Erythroblast (primary cell): Measurements from ENCODE around the gene MAGI1.
"Not testable (repeated sequence)": the region's sequence is repeated elsewhere in the genome, so short reads cannot be mapped to it uniquely, and the experiment has no call there.

Experiments
- DNase-seq, 2 experiments: peaks; one replicate each; lab custom pipeline; 2025; lab: John Stamatoyannopoulos, UW
- GATA1 ChIP-seq: IDR thresholded peaks from 2 replicates; pipeline ENCODE4 v1.6.1; 2011; ENCODE audit warnings: low read depth, mild to moderate bottlenecking, control low read depth, low read length, moderate library complexity
- POLR2A ChIP-seq: IDR thresholded peaks from 2 replicates; pipeline ENCODE4 v1.6.1; 2011; ENCODE audit warnings: mild to moderate bottlenecking, low read length

The MAGI1 gene

DNA sequence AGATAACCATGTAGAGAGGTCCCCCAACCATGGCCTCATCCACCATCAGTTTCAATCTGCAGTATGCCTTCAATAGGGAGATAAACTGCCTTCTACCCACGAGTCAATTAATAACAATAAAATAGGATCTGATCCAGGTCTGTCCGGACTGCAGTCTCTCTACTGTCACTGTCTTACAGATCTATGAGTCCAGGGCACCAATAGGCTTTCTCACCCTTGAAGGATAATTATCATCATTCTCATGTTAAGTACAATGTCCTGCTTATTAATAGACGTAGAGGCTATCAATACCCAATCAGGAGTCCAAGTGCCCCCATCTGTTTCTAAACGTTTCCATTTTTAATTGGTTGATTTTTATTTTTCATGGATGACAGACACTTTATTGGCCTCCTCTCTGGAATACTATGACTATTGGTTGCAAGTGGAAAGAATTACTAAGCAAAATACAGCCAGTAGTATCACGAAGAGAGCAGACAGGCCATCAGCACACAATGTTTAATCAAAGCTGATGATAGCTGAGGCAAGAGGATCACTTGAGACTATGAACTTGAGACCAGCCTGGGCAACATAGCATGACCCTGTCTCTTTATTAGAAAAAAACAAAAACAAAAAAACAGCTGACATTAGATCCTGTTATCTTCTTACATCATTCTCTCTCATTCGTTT, 480.7 kb downstream of the MAGI1 start:
- TF ChIP-seq POLR2A = no peak
- TF ChIP-seq GATA1 = no peak
- no peak for DNase-seq

DNA sequence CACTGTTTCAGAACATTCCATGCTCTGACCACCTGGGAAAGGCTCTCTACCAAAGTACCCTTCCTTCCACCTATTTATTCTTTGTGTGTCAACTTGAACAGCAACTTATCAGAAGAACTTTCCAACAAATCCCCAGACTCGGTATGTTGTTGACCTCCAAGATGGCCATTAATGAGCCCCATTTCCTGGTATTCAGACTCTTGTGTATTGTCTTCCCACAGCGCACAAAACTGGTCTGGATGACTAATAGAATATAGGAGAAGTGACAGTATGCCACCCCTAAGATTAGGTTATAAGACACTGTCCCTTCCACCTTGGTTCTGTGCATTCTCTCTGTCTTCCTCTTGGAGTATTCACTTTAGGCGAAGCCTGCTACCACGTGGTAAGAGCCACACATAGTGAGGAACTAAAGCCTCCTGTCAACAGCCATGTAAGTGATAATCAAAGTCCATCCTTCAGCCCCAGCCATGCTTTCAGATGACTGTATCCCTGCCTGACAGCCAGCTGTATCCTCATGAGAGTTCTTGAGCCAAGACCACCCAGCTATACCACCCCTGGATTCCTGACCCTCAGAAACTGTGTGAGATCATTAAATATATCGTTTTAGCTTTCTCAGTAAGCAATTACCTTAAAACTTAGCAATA, 481.7 kb downstream of the MAGI1 start:
- TF ChIP-seq GATA1 (no peak), POLR2A (no peak)
- no peak for DNase-seq

DNA sequence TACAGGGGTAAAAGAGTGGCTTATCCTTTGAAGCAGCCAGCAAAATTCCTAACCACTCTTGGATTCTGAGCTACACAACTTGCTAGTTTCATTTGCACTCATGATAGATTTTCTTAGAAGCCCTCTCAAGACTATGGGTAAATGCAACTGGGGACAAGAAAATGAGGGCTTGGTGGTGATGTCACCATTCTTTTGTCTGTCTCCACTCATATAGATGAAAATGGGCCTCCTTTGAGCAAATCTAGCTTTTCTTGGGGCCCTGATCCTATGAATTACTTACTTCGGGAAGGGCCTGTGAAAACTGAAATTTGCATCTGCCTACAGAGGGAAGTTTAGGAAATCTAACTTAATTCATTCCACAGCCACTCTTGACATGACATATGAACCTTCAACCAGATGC, 486.3 kb downstream of the MAGI1 start:
- TF ChIP-seq POLR2A (no peak), GATA1 (no peak)
- no peak for DNase-seq

DNA sequence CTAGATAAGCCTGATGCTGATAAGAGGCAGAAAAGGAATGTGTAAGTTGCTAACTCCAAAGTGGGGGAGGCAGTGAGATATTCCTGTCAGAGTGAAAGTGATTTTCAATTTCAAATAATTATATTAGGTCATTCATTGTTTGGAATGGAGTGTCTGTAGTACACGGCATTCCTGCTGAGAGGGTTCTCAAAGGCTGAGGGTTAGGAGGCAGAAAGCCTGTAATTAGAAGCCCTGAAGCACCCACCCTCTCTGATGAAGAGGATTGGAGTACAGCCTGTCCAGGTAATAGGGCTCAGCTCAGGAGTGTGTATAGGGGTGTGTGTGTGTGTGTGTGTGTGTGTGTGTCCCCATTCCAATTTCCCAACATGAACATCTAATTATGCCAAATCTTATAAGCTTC, 486.8 kb downstream of the MAGI1 start:
- DNase-seq = no peak
- TF ChIP-seq GATA1 = no peak
- TF ChIP-seq POLR2A = no peak

DNA sequence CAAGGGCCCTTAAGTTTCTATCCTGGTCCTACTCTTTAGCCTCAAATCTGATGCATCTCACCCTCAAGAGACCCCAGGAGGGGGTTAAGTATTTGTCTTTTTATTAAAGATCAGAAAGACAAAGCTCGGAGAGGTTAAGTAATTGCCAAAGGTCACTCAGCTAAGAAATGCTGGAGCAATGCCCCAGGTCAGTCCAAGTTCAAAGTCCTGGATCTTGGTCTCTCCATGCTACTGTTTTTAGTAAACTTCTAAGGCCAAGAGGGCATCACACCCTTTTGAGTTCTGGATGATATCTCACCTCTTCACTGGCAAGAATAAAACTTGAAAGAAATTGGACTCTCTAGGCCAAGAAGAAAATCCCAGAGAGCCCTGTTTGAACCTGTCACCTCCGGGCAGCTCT, 488.6 kb downstream of the MAGI1 start:
- TF ChIP-seq GATA1 (no peak), POLR2A (no peak)
- DNase-seq = no peak

DNA sequence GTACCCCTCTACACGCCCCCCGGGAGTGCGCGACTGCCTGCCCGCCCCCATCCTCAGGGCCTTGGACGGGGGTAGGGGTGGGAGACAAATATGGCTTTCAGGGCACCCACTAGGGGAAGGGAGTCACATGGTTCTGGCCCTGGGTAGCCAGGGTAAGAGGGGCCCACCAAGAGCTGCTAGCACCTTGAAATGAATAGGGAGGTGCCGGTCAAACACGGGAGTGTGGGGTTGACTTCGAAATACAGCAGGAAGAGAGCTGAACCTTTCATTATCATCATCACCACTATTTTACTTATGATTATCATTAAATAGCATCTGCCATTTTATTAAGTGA, 489.1 kb downstream of the MAGI1 start:
- DNase-seq = no peak
- TF ChIP-seq GATA1 (no peak), POLR2A (no peak)

DNA sequence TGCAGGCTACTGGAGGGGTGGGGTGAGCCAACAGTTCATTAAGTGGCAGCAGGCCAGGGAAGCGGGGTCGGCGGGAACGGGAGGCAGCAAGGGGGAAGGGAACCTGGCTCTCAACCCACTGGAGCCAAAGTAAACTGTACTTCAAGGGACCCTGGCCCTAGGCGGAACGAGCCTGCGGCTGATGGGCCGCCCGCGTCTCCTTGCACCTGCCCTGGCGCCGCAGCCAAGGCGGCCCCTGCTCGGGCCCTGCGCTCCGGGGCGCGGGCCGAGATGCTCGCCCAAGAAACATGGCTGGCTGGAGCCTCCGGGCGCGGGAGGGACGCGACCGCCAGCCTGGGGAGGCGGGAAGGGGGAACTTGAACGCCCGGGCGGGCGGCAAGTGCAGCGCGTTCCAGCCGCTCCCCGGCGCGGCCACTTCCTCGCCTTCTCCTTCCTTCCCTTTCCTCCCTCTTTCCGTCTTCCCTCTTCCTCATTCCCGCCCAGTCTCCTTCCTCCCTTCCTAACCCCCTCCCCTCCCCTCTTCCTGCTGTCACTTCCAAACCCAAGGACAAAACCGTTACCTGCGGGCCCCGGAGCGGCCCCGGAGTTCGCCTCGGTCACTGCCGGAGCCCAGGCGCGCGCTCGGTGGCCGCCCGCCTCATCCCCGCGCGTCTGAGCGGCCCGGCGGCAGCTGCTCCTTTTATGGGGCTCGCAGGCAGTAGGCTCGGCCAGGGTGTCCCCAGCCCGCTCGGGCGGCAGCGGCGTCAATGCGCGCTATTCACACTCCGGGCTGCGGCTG, 489.7 kb downstream of the MAGI1 start:
- DNase-seq = peak; percentile 56 to 59
- TF ChIP-seq GATA1 = no peak

DNA sequence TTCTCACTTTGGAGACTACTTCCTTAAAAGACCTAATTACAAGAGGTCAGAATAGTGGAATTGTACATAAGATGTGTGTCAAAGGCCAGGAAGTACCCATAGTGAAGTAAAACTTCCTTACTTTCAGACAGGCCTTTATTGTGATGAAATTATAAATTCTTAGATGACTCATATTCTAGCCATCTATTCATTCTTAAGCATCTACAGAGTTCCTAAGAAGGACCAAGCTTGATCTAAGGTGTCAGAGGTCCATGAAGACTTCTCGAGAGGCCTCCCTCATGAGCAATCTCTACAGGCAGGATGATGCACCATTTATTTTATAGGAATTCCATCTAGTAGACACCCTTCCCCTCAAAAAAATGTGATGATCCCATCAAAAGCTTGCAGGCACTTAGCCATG, 493.3 kb downstream of the MAGI1 start:
- DNase-seq = no peak
- TF ChIP-seq GATA1 (no peak), POLR2A (no peak)

DNA sequence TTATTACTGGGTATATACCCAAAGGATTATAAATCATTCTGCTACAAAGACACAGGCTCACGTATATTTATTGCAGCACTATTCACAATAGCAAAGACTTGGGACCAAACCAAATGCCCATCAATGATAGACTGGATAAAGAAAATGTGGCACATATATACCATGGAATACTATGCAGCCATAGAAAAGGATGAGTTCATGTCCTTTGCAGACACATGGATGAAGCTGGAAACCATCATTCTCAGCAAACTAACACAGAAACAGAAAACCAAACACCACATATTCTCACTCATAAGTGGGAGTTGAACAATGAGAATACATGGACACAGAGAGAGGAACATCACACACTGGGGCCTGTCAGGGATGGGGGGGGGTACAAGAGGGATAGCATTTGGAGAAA, 495.3 kb downstream of the MAGI1 start:
- DNase-seq = not testable (repeated sequence)

DNA sequence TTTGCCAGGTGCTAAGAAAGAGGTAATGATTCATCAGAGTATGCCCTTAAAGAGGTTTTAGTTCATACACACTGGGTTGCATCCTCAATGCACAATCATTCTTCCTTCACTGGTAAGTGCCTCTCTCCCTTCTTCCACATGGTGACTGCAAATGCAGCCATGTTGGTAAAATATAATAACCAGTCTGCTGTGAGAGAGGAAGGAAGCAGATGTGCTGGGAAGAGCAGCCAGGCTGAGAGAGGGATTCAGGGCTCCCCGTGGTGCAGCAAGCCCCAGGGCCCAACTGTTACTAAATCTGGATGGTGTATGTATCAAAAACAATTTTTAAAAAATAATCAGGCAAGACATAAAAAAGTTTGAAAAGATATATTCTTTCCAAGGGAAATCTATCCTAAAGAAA, 498.1 kb downstream of the MAGI1 start:
- TF ChIP-seq GATA1 (no peak), POLR2A (no peak)

DNA sequence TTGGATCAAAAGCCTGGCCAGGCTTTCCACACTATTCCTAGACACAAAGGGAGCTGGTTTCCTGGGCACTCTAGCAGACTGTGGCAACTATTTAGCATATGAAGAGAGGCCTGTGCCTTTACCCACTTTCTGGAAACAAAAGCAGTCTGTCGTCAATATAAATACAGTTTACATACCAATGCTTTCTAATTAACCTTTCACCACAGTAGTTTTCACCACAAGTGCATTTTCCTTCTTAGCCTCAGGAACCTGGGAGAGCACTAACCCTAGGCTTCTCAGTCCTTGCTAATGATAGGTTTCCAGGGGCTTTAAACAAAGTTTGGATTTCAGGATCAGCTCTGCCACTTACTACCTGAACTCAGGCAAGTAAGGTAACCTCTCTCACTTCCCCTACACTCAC, 499.1 kb downstream of the MAGI1 start:
- TF ChIP-seq GATA1 = no peak
- no peak for TF ChIP-seq POLR2A
- DNase-seq = no peak

More for the DNA sequence above, 498.1 kb downstream of the MAGI1 start:
- no peak for DNase-seq

DNA sequence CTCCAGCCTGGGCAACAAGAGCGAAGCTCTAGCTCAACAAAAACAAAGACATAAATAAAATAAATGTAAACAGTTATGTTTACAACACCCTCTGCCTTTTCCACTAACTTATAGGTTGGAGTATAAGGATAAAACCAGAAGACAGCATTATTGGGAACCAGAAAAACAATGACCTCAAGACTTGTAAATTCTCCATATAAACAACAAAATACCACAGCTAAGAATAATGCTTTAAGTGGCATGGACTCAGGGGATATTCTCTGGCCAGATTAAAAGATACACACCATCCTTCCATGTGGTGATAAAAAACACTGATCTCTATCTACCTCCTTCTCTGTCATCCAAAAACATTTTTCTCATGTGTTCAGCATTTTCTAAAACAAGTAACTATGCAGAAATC, 500.6 kb downstream of the MAGI1 start:
- no peak for DNase-seq
- TF ChIP-seq POLR2A = no peak
- no peak for TF ChIP-seq GATA1

DNA sequence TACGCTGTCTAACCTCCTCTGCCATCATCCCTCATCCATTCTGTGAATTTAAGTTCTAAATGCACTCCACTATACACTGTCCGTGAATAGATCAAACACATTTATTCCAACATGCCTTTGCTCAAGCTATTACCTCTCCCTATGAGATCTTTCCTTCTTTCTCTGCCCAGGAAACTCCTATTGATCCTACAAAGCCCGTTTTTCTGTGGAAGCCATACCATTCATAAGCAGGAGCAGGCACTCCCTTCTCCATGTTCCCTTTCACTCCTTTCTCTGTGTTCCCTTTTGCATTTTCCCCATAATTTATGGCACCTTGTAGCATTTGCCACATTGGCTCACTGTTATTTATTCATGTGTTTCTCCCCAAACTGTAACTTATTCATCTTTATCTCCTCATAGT, 501.6 kb downstream of the MAGI1 start:
- TF ChIP-seq POLR2A = no peak
- TF ChIP-seq GATA1 = no peak
- no peak for DNase-seq

DNA sequence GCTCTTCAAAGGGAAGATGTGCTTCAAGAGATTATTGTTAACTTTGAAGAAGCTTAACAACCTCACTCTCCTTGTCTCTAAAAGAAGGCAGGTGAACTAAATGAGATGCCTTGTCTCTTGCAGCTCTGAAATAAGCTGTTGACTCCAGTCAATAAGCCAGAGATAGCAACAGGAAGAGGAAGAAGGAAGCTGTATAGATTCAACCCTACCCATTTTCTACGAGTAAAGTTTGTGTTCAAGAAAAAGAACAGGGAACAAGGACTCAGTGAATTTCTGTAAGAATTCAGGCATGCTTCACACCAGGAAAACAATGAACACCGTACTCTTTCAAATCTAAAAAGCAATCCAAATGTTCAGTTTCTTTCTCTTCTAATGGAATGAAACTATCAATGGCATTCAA, 503.5 kb downstream of the MAGI1 start:
- DNase-seq = no peak

More for the DNA sequence above, 503.5 kb downstream of the MAGI1 start:
- TF ChIP-seq POLR2A (no peak), GATA1 (no peak)
